ENCODE results near the gene KLHDC8A.

The KLHDC8A gene

DNA sequence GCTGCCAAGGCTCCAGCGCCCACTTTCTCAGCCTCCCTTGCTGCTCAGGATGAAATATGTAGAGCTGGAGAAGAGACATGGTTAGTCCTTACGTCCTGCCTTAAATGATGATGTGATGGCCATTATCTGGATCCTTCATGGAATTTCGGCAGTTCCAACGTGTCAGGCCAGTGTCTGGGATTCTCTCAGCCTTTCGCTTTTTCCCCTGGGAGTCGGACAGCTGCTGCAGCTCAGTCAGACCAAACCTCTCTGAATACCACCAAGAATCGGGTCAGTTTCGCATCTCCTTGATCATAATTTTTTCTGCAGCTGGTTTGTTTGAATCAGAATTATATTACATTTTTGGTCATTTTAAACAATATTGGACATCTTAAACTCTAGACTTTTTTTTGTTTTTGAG, 22.3 kb upstream of the KLHDC8A start:
- TF ChIP-seq SCRT1 (tag by site-specific recombination; IDR thresholded peaks at IDR 0.05; ENCODE audit: borderline replicate concordance) = no peak
- TF ChIP-seq, protein P1, sequence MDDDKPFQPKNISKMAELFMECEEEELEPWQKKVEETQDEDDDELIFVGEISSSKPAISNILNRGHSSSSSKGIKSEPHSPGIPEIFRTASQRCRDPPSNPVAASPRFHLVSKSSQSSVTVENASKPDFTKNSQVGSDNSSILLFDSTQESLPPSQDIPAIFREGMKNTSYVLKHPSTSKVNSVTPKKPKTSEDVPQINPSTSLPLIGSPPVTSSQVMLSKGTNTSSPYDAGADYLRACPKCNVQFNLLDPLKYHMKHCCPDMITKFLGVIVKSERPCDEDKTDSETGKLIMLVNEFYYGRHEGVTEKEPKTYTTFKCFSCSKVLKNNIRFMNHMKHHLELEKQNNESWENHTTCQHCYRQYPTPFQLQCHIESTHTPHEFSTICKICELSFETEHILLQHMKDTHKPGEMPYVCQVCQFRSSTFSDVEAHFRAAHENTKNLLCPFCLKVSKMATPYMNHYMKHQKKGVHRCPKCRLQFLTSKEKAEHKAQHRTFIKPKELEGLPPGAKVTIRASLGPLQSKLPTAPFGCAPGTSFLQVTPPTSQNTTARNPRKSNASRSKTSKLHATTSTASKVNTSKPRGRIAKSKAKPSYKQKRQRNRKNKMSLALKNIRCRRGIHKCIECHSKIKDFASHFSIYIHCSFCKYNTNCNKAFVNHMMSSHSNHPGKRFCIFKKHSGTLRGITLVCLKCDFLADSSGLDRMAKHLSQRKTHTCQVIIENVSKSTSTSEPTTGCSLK (tag by site-specific recombination; IDR thresholded peaks at IDR 0.05) = no peak
- TF ChIP-seq ZNF394 (tag by site-specific recombination; IDR thresholded peaks at IDR 0.05; ENCODE audit: borderline replicate concordance) = no peak
- no peak for TF ChIP-seq ZNF777 (tag by site-specific recombination; IDR thresholded peaks at IDR 0.05; ENCODE audit: borderline replicate concordance)
- no peak for TF ChIP-seq ZNF776 (tag by site-specific recombination; IDR thresholded peaks at IDR 0.05; ENCODE audit: borderline replicate concordance)
- TF ChIP-seq ZNF112 (tag by site-specific recombination; IDR thresholded peaks at IDR 0.05) = no peak
- no peak for TF ChIP-seq ZNF341 (tag by site-specific recombination; IDR thresholded peaks at IDR 0.05; ENCODE audit: low read depth)
- TF ChIP-seq, protein P2, sequence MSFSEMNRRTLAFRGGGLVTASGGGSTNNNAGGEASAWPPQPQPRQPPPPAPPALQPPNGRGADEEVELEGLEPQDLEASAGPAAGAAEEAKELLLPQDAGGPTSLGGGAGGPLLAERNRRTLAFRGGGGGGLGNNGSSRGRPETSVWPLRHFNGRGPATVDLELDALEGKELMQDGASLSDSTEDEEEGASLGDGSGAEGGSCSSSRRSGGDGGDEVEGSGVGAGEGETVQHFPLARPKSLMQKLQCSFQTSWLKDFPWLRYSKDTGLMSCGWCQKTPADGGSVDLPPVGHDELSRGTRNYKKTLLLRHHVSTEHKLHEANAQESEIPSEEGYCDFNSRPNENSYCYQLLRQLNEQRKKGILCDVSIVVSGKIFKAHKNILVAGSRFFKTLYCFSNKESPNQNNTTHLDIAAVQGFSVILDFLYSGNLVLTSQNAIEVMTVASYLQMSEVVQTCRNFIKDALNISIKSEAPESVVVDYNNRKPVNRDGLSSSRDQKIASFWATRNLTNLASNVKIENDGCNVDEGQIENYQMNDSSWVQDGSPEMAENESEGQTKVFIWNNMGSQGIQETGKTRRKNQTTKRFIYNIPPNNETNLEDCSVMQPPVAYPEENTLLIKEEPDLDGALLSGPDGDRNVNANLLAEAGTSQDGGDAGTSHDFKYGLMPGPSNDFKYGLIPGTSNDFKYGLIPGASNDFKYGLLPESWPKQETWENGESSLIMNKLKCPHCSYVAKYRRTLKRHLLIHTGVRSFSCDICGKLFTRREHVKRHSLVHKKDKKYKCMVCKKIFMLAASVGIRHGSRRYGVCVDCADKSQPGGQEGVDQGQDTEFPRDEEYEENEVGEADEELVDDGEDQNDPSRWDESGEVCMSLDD (tag by site-specific recombination; IDR thresholded peaks at IDR 0.05) = no peak
- no peak for TF ChIP-seq ZNF292 (tag by site-specific recombination; IDR thresholded peaks at IDR 0.05; ENCODE audit: borderline replicate concordance, low read depth)
- TF ChIP-seq MEIS1 (CRISPR knock-in tag; IDR thresholded peaks at IDR 0.05; ENCODE audit: borderline replicate concordance) = no peak
- no peak for TF ChIP-seq ZNF24 (tag by site-specific recombination; IDR thresholded peaks at IDR 0.05)
- TF ChIP-seq ZNF707 (tag by site-specific recombination; IDR thresholded peaks at IDR 0.05) = no peak
- TF ChIP-seq ZNF157 (tag by site-specific recombination; IDR thresholded peaks at IDR 0.05) = no peak
- no peak for TF ChIP-seq ZNF324 (tag by site-specific recombination; IDR thresholded peaks at IDR 0.05)
- Histone ChIP-seq H3K4me1 (ENCODE audit: control insufficient read depth, insufficient read depth, low read length) (peaks cover 20% of the 10 kb centered on the region), H3K27ac (ENCODE audit: extremely low read depth, low read depth, low read length) (no peak overlapping the region), H3K36me3 (ENCODE audit: control insufficient read depth in 2 of 2, insufficient read depth in 1 of 2, low read length in 2 of 2) (no peaks in the 10 kb centered on the region), H3K9me3 (ENCODE audit: control insufficient read depth, insufficient read depth, low read depth, low read length) (no peaks in the 10 kb centered on the region), H3K4me3 (ENCODE audit: low read depth, low read length) (no peak overlapping the region)
- ChIA-PET POLR2A (no interaction called here), CTCF (interaction anchor here (0.9 to 2.5 kb wide), 2 partner anchors 25 to 52 kb away, joined by 3 to 8 read pairs; no protein-coding TSS in a partner anchor)

DNA sequence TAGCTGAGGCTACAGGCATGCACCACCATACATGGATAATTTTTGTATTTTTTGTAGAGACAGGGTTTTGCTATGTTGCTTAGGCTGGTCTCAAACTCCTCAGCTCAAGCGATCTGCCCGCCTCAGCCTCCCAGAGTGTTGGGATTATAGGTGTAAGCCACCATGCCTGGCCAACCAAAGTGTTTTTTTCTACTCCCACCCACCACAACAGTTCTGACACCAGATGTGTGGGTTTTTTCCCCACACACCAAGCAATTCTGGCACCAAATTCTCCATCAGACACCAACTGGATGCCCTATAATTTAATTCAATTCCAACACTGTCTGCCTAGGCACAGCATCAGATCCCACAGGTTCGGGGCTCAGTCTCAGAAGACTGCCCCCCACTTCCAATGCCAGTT, 20.6 kb upstream of the KLHDC8A start:
- ChIA-PET CTCF (interaction anchor here (0.9 kb wide), 2 partner anchors 23 to 107 kb away, joined by 3 to 4 read pairs; no protein-coding TSS in a partner anchor), POLR2A (no interaction called here)
- Histone ChIP-seq H3K4me1 (ENCODE audit: control insufficient read depth, insufficient read depth, low read length) (peaks cover 35% of the 10 kb centered on the region), H3K4me3 (ENCODE audit: low read depth, low read length) (no peak overlapping the region), H3K27ac (ENCODE audit: extremely low read depth, low read depth, low read length) (no peak overlapping the region), H3K36me3 (ENCODE audit: control insufficient read depth in 2 of 2, insufficient read depth in 1 of 2, low read length in 2 of 2) (no peaks in the 10 kb centered on the region), H3K9me3 (ENCODE audit: control insufficient read depth, insufficient read depth, low read depth, low read length) (no peaks in the 10 kb centered on the region)
- TF ChIP-seq, protein P3, sequence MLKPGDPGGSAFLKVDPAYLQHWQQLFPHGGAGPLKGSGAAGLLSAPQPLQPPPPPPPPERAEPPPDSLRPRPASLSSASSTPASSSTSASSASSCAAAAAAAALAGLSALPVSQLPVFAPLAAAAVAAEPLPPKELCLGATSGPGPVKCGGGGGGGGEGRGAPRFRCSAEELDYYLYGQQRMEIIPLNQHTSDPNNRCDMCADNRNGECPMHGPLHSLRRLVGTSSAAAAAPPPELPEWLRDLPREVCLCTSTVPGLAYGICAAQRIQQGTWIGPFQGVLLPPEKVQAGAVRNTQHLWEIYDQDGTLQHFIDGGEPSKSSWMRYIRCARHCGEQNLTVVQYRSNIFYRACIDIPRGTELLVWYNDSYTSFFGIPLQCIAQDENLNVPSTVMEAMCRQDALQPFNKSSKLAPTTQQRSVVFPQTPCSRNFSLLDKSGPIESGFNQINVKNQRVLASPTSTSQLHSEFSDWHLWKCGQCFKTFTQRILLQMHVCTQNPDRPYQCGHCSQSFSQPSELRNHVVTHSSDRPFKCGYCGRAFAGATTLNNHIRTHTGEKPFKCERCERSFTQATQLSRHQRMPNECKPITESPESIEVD (tag by site-specific recombination; IDR thresholded peaks at IDR 0.05) = no peak
- TF ChIP-seq ZNF175 (tag by site-specific recombination; IDR thresholded peaks at IDR 0.05) = no peak
- TF ChIP-seq KLF8 (tag by site-specific recombination; IDR thresholded peaks at IDR 0.05) = no peak
- TF ChIP-seq SCRT2 (tag by site-specific recombination; IDR thresholded peaks at IDR 0.05) = no peak
- TF ChIP-seq, protein P4, sequence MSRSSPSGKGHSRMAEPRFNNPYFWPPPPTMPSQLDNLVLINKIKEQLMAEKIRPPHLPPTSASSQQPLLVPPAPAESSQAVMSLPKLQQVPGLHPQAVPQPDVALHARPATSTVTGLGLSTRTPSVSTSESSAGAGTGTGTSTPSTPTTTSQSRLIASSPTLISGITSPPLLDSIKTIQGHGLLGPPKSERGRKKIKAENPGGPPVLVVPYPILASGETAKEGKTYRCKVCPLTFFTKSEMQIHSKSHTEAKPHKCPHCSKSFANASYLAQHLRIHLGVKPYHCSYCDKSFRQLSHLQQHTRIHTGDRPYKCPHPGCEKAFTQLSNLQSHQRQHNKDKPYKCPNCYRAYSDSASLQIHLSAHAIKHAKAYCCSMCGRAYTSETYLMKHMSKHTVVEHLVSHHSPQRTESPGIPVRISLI (tag by site-specific recombination; IDR thresholded peaks at IDR 0.05) = no peak
- no peak for TF ChIP-seq REPIN1 (tag by site-specific recombination; IDR thresholded peaks at IDR 0.05; ENCODE audit: low read depth)
- TF ChIP-seq ZFHX2 (tag by site-specific recombination; conservative IDR thresholded peaks at IDR 0.05) = peak; percentile 87
- TF ChIP-seq SP2 (tag by site-specific recombination; IDR thresholded peaks at IDR 0.05) = no peak
- no peak for TF ChIP-seq ZNF335 (tag by site-specific recombination; conservative IDR thresholded peaks at IDR 0.05)
- TF ChIP-seq ZNF670 (tag by site-specific recombination; IDR thresholded peaks at IDR 0.05; ENCODE audit: low read depth) = no peak
- peak; percentile 89 for TF ChIP-seq EGR2 (tag by site-specific recombination; IDR thresholded peaks at IDR 0.05; ENCODE audit: low read depth)
- TF ChIP-seq ZNF501 (tag by site-specific recombination; IDR thresholded peaks at IDR 0.05) = no peak

All from HEK293 (cell line).